NCI-H1105 (cell line): ENCODE data around the gene AFF3.
"Not testable (repeated sequence)": the region's sequence is repeated elsewhere in the genome, so short reads cannot be mapped to it uniquely, and the experiment has no call there.

Experiments
- DNase-seq: peaks from one replicate; lab custom pipeline; 2025; lab: John Stamatoyannopoulos, UW

Gene AFF3

DNA sequence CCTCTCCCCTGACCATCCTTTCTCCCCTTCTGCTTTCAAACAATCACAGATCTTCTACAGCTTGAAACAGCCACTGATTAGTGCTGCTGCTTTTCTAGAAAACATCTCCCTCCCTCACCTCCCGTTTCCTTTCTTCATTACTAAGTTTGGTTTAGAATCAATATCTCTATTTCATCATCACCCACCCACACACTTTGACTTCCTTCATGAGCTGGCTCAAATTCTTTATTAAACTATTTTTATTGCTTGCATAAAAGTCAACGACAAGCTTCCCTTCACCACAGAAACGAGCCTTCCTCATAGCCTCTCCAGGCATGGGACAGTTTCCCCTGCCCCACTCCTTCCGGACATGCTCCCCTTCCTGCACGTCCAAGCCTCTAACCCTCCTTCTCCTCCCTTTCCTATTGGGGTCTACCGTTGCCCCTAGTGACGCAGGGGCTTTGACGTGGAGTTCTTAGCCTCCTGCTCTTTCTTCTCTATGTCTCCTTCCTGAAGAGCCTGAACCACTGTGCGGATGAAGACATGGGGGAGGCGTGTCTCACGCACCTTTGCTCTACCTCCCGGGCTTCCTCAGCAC is 172.0 kb downstream of the AFF3 start:
- no peak for DNase-seq

GRCh38 chr2:99961196-99961913 is 181.0 kb downstream of the AFF3 start:
- no peak for DNase-seq

- DNase-seq: no peak
These were observed 181.6 kb downstream of the AFF3 start for GRCh38 chr2:99960790-99961189.

GRCh38 chr2:99960291-99960690 is 182.1 kb downstream of the AFF3 start:
- DNase-seq: no peak

GRCh38 chr2:99959261-99960014 is 183.0 kb downstream of the AFF3 start:
- no peak for DNase-seq

GRCh38 chr2:99957332-99958133 is 184.9 kb downstream of the AFF3 start:
- no peak for DNase-seq

GRCh38 chr2:99956232-99957030 is 186.0 kb downstream of the AFF3 start:
- DNase-seq: no peak

- no peak for DNase-seq
These were observed 188.6 kb downstream of the AFF3 start for GRCh38 chr2:99953750-99954149.

DNA sequence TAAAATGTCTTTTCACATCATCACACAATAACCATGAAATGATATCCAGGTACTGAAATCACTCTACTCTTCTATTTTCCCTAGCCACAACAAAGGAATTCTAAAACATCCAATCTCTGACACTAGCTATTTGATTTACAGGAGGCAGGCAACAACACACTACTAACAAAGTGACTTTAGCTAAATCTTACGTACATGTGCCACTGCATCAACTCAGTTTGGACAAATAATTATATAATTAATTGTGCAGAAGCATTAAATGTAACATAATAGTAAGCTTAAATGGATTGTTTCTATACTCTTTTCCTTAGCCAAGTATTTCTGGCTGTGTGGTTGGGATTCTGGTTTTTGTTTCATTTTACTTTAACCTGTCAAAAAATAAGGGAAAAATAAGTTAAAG is 192.4 kb downstream of the AFF3 start:
- DNase-seq: no peak

GRCh38 chr2:99949530-99949929 is 192.9 kb downstream of the AFF3 start:
- DNase-seq: no peak

GRCh38 chr2:99948010-99948409 is 194.4 kb downstream of the AFF3 start:
- DNase-seq: no peak

DNA sequence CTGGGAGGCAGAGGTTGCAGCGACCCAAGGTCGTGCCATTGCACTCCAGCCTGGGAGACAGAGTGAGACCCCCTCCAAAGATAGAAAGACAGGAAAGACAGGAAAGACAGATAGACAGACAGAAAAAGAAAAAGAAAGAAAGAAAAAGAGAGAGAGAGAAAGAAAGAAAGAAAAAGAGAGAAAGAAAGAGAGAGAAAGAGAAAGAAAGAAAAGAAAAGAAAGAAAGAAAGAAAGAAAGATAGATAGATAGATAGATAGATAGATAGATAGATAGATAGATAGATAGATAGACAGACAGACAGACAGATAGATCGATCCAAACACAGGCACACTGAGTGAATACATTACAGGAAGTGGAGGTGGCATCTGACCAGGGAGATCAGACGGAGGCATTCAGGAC is 195.0 kb downstream of the AFF3 start:
- not testable (repeated sequence) for DNase-seq

DNA sequence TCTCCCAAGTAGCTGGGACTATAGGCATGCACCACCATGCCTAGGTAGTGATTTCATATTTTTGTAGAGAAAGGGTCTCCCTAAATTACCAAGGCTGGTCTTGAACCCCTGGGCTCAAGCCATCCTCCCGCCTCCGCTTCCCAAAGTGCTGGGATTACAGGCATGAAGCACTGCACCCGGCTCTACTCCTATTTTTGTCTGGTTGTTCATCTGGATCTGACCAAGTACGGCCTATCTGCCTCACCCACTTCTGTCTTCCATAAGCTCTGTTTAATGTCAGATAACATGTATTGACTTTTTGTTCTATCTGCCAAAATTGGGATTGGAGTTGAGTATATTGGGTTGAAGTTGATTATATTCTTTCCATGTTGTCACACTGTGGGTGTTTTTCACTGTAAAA is 198.4 kb downstream of the AFF3 start:
- no peak for DNase-seq

DNA sequence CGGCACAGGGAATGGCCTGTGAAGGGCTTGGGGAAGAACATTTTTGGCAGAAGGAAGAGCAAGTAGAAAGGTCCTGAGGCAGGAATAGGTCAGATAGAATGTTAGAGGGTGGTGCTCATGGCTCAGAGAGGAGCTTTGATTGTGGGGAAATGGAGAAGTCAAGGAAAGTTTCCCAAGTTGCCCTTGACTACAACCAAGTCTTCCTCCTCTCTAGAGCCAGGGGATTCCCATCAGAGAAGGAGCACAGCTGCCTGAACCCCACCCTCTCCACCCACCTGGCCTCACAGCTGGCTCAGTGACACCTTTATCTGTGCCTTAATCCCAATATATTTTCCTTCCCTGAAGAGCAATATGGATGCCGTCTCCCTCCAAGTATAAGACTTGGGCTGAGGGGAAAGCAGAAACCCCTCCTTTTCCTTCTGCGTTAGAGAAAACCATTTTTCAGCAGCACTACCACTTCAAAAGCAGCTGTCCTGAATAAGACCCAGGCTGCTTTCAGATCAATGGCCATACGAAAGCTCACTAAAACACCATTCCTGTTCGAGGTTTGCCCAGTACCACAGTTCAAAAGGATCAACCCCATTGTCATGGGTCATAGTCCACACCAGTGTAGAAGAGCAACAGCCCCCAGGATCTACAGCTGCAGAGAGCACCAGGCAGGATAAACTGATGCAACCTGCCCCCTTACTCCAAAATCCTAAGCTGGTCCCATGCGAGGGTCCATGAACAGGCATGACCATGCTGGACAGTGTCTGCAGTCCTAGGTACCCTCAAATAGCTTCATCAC is 199.6 kb downstream of the AFF3 start:
- DNase-seq: no peak

GRCh38 chr2:99940963-99941362 is 201.4 kb downstream of the AFF3 start:
- DNase-seq: no peak

- DNase-seq: no peak
These were observed 203.3 kb downstream of the AFF3 start for GRCh38 chr2:99939135-99939534.

DNA sequence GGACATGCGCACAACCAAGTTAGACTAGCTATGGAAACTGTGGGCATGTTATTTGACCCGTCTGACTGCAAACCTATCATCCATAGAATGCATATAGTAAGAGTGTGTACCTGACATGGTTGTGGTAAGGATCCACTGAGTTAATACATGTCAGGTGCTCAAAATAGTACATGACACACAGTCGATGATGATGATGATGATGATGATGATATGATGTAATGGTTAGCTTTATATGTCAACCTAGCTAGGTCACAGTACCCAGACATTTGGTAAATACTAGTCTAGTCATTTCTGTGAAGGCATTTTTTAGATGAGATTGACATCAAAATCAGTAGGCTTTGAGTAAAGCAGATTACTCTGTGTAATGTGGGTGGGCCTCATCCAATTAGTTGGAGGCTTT is 204.1 kb downstream of the AFF3 start:
- DNase-seq: no peak

GRCh38 chr2:99936065-99936464 is 206.3 kb downstream of the AFF3 start:
- no peak for DNase-seq

DNA sequence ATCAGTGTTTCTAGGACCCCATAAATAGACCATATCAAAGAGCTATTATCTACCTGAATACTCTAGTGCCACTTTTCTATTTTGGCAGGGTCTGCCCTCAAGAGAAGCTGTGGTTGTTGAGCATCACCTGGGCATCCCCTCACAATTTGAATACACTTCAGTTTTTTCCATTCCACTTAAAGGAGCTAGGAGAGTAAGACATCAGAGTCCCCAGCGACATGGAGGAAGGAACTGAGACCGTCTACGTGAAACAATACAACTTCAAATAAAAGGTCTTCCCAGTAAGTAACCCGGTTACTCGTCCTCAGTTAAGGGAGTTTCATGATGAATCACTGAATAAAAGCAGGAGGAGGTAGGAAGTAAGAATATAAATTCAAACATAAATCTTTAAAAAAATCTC is 206.7 kb downstream of the AFF3 start:
- DNase-seq: no peak

GRCh38 chr2:99933894-99934650 is 208.3 kb downstream of the AFF3 start:
- no peak for DNase-seq
